ENCODE results near the gene COG2. TPM values are rescaled to one million over a fixed set of nuclear protein-coding genes. Genes with fewer than 3 reads are reported as not detected.

The COG2 gene
- total RNA-seq, 1 donor from 2014 or later, result 40.2 TPM

- Histone ChIP-seq H3K9me3 (ENCODE audit: control insufficient read depth in 3 of 3, low read length in 3 of 3) (no peaks in the 10 kb centered on the region), H3K4me3 (ENCODE audit: low read length in 3 of 3) (no peak overlapping the region), H3K9ac (ENCODE audit: low read depth in 1 of 3, low read length in 3 of 3) (no peak overlapping the region), H3K4me1 (ENCODE audit: control insufficient read depth in 3 of 3, insufficient read depth in 3 of 3, low read length in 3 of 3) (no peaks in the 10 kb centered on the region), H3K27me3 (ENCODE audit: control insufficient read depth in 3 of 3, insufficient read depth in 3 of 3, low read length in 3 of 3) (no peaks in the 10 kb centered on the region), H3K27ac (ENCODE audit: low read depth, low read length) (no peak overlapping the region), H3K36me3 (ENCODE audit: control insufficient read depth in 3 of 3, insufficient read depth in 3 of 3, low read length in 3 of 3) (no peaks in the 10 kb centered on the region)
Observed at GRCh38 chr1:230739564-230740290, 97.4 kb downstream of the COG2 start.

Other genes starting within 250 kb of the COG2 start
- gene PGBD5, start 216.1 kb upstream of the COG2 start, total RNA-seq, result 5.7 TPM
- gene AGT, start 71.6 kb downstream of the COG2 start, total RNA-seq, result 10.4 TPM
- gene CAPN9, start 104.9 kb downstream of the COG2 start, total RNA-seq, result under 0.01 TPM
- gene C1orf198, start 226.0 kb downstream of the COG2 start, total RNA-seq, result 32.9 TPM

All from skeletal muscle tissue (tissue), 4 donors.